22Rv1 (cell line): ENCODE data around the gene DEPDC1B.

Experiments used
- CTCF ChIP-seq: fragments of 450-650 bp; IDR thresholded peaks from 2 replicates; pipeline ENCODE4 v1.5.1; 2017; ENCODE audit warnings: mild to moderate bottlenecking
- ZFX ChIP-seq: fragments of 450-650 bp; IDR thresholded peaks from 2 replicates; pipeline ENCODE4 v1.6.1; 2017; ENCODE audit warnings: antibody characterized with exemption, borderline replicate concordance

GRCh38 chr5:60703944-60704343 is 4.0 kb upstream of the DEPDC1B start:
- no peak for TF ChIP-seq CTCF
- TF ChIP-seq ZFX, result no peak
